Testis (tissue), 3 donors: Measurements from ENCODE around the gene EFCAB10. TPM values are rescaled to one million over a fixed set of nuclear protein-coding genes. Genes with fewer than 3 reads are reported as not detected.

Experiments
- DNase-seq: peaks from one replicate; pipeline ENCODE4 v3.0.0-alpha.2; 2019
- H3K27ac ChIP-seq, 2 donors: fragments of 200-600 bp; sonication (generic); one replicate each; pipeline ENCODE4 v1.5.1; 2019
- H3K27me3 ChIP-seq: fragments of 200-600 bp; sonication (generic); one replicate; pipeline ENCODE4 v1.5.1; 2019
- H3K36me3 ChIP-seq: fragments of 200-600 bp; sonication (generic); one replicate; pipeline ENCODE4 v1.5.1; 2017; ENCODE audit warnings: low read depth; ENCODE audit errors: missing control alignments
- H3K4me1 ChIP-seq: fragments of 200-600 bp; sonication (generic); one replicate; pipeline ENCODE4 v1.5.1; 2019
- H3K4me3 ChIP-seq, 2 donors: fragments of 200-600 bp; sonication (generic); one replicate each; pipeline ENCODE4 v1.5.1; 2017 to 2019
- H3K9me3 ChIP-seq: fragments of 200-600 bp; sonication (generic); one replicate; pipeline ENCODE4 v1.5.1; 2017
- CTCF ChIP-seq, 3 experiments: fragments of 450-650 bp in 2 of 3; fragments of 200-600 bp in 1 of 3; sonication (generic) in 1 of 3; IDR thresholded peaks; one replicate each; pipeline ENCODE4 v1.5.1; 2016 to 2019; ENCODE audit warnings: antibody characterized with exemption in 3 of 3, mild to moderate bottlenecking in 2 of 3, moderate library complexity in 1 of 3
- POLR2A ChIP-seq: fragments of 450-650 bp; IDR thresholded peaks from one replicate; pipeline ENCODE4 v1.6.1; 2017; ENCODE audit warnings: antibody characterized with exemption, mild to moderate bottlenecking, moderate library complexity
- WGBS, 2 donors: methylation state at CpG; one replicate each; pipeline ENCODE4 v1.1.5; 2018; 5-methylcytosine and 5-hydroxymethylcytosine counted together
- intact Hi-C: fragments of 100-400 bp; cut with DNase I; formaldehyde crosslinking; loops from one replicate; pipeline ENCODE4 v1.15.1; 2023; ENCODE audit warnings: low total_unique reads
- polyA plus RNA-seq: library from polyadenylated mRNA; stranded (reverse); fragments of 350-450 nt; fragmentation: Illumina TruSeq; extraction: RNeasy Lipid Tissue Mini Kit (QIAGEN cat#74804); gene quantifications from one replicate; pipeline ENCODE4 v1.2.3, GENCODE V29; 2014; ENCODE audit warnings: low read depth, low replicate concordance; ENCODE audit not compliant: insufficient read depth
- total RNA-seq, 2 donors: library from RNA; depleted of rRNA; stranded (reverse); fragments of >200 nt; gene quantifications; one replicate each; pipeline ENCODE4 v1.2.3, GENCODE V29; 2016

EFCAB10 gene
- total and polyA plus RNA-seq, 3 donors from 2014 or later, result 6.9 to 50.9 (median 9.8) TPM

- TF ChIP-seq POLR2A (no peak), CTCF (IDR thresholded peaks at IDR 0.05) (no peak)
- H3K9me3 ChIP-seq, result no peaks in the 10 kb centered on the region
- no peak overlapping the region for H3K27ac ChIP-seq
Measured at GRCh38 chr7:105622106-105622731, 40.9 kb upstream of the EFCAB10 start.

GRCh38 chr7:105621617-105622016, 40.3 kb upstream of the EFCAB10 start:
- TF ChIP-seq CTCF (IDR thresholded peaks at IDR 0.05), result no peak
- TF ChIP-seq POLR2A, result no peak
- Histone ChIP-seq H3K4me3 (no peak overlapping the region), H3K9me3 (no peaks in the 10 kb centered on the region), H3K4me1 (no peaks in the 10 kb centered on the region), H3K27me3 (no peaks in the 10 kb centered on the region), H3K27ac (no peak overlapping the region), H3K36me3 (no peaks in the 10 kb centered on the region)
- 47 to 59% methylated on average over 3 of the region's 3 CpGs for WGBS, 2 donors
- peak; percentile 39 for DNase-seq
- intact Hi-C loops, result no loop called here

More at GRCh38 chr7:105622106-105622731, 40.9 kb upstream of the EFCAB10 start:
- WGBS, 2 donors, result 85 to 88% methylated on average over 15 of the region's 15 CpGs
- no peaks in the 10 kb centered on the region for H3K4me1 ChIP-seq
- H3K27me3 ChIP-seq, result no peaks in the 10 kb centered on the region
- H3K4me3 ChIP-seq, result no peak overlapping the region
- no peak for DNase-seq
- intact Hi-C loops, result no loop called here
- H3K36me3 ChIP-seq, result no peaks in the 10 kb centered on the region

GRCh38 chr7:105621176-105621575, 39.9 kb upstream of the EFCAB10 start:
- Histone ChIP-seq H3K36me3 (no peaks in the 10 kb centered on the region), H3K27me3 (no peaks in the 10 kb centered on the region), H3K9me3 (no peaks in the 10 kb centered on the region), H3K4me1 (no peaks in the 10 kb centered on the region), H3K4me3 (no peak overlapping the region), H3K27ac (no peak overlapping the region)
- intact Hi-C loops, result no loop called here
- no peak for DNase-seq
- no peak for TF ChIP-seq CTCF (IDR thresholded peaks at IDR 0.05)
- no peak for TF ChIP-seq POLR2A
- WGBS, 2 donors, result 41 to 43% methylated on average over 2 of the region's 2 CpGs

- Histone ChIP-seq H3K36me3 (no peaks in the 10 kb centered on the region), H3K4me1 (no peaks in the 10 kb centered on the region), H3K27ac (no peak overlapping the region), H3K4me3 (no peak overlapping the region), H3K27me3 (no peaks in the 10 kb centered on the region), H3K9me3 (no peaks in the 10 kb centered on the region)
- DNase-seq, result no peak
- WGBS, 2 donors, result 90 to 100% methylated on average over 4 of the region's 4 CpGs
- intact Hi-C loops, result no loop called here
- TF ChIP-seq CTCF (IDR thresholded peaks at IDR 0.05), result no peak
Measured at GRCh38 chr7:105619590-105619989, 38.3 kb upstream of the EFCAB10 start.

GRCh38 chr7:105618016-105618296, 36.7 kb upstream of the EFCAB10 start:
- Histone ChIP-seq H3K4me1 (no peaks in the 10 kb centered on the region), H3K27ac (no peak overlapping the region), H3K4me3 (no peak overlapping the region), H3K27me3 (no peaks in the 10 kb centered on the region), H3K36me3 (no peaks in the 10 kb centered on the region), H3K9me3 (no peaks in the 10 kb centered on the region)
- 82 to 89% methylated on average over 5 of the region's 5 CpGs for WGBS, 2 donors
- intact Hi-C loops, result no loop called here
- TF ChIP-seq CTCF (IDR thresholded peaks at IDR 0.05) (no peak), POLR2A (no peak)
- no peak for DNase-seq
